H9 (cell line): ENCODE data around the gene CDH13. TPM values are rescaled to one million over a fixed set of nuclear protein-coding genes. Genes with fewer than 3 reads are reported as not detected.

ENCODE experiments used
- DNase-seq: peaks from one replicate; pipeline ENCODE4 v3.0.0-alpha.2; 2017
- H2AFZ ChIP-seq: one replicate; pipeline ENCODE4 v1.6.1; 2013; ENCODE audit warnings: mild to moderate bottlenecking, low read length, control low read depth, moderate library complexity
- H2AK5ac ChIP-seq: 2 replicates; pipeline ENCODE4 v1.6.1; 2013; ENCODE audit warnings: low read length, control low read depth, mixed read lengths; ENCODE audit not compliant: insufficient read length
- H2BK120ac ChIP-seq: one replicate; pipeline ENCODE4 v1.6.1; 2013; ENCODE audit warnings: low read depth, mild to moderate bottlenecking, low read length, control low read depth, inconsistent platforms; ENCODE audit not compliant: poor library complexity, severe bottlenecking
- H2BK12ac ChIP-seq: 2 replicates; pipeline ENCODE4 v1.6.1; 2013; ENCODE audit warnings: low read length, control low read depth, mixed read lengths, low read depth; ENCODE audit not compliant: insufficient read length
- H2BK15ac ChIP-seq: 2 replicates; pipeline ENCODE4 v1.6.1; 2013; ENCODE audit warnings: low read depth, low read length, control low read depth
- H2BK20ac ChIP-seq: one replicate; pipeline ENCODE4 v1.6.1; 2013; ENCODE audit warnings: low read depth, mild to moderate bottlenecking, low read length, control low read depth, inconsistent platforms; ENCODE audit not compliant: poor library complexity, severe bottlenecking
- H2BK5ac ChIP-seq: 2 replicates; pipeline ENCODE4 v1.6.1; 2013; ENCODE audit warnings: low read length, control low read depth, mixed read lengths; ENCODE audit not compliant: insufficient read length
- H3K14ac ChIP-seq: 2 replicates; pipeline ENCODE4 v1.6.1; 2013; ENCODE audit warnings: low read length, control low read depth; ENCODE audit not compliant: insufficient read depth
- H3K18ac ChIP-seq: 2 replicates; pipeline ENCODE4 v1.6.1; 2013; ENCODE audit warnings: low read depth, mild to moderate bottlenecking, mixed read lengths, low read length, control low read depth; ENCODE audit not compliant: insufficient read length
- H3K23ac ChIP-seq: 2 replicates; pipeline ENCODE4 v1.6.1; 2013; ENCODE audit warnings: low read length, control low read depth, mixed read lengths, low read depth; ENCODE audit not compliant: insufficient read length
- H3K23me2 ChIP-seq: 2 replicates; pipeline ENCODE4 v1.6.1; 2013; ENCODE audit warnings: low read depth, mild to moderate bottlenecking, mixed read lengths, low read length, control low read depth; ENCODE audit not compliant: insufficient read length, poor library complexity, severe bottlenecking
- H3K27ac ChIP-seq: 2 replicates; pipeline ENCODE4 v1.5.1; 2013; ENCODE audit warnings: low read length, control low read depth, mixed read lengths, low read depth; ENCODE audit not compliant: insufficient read length
- H3K27me3 ChIP-seq: 2 replicates; pipeline ENCODE4 v1.6.1; 2013; ENCODE audit warnings: low read length, control low read depth, inconsistent platforms; ENCODE audit not compliant: insufficient read depth
- H3K4ac ChIP-seq: 2 replicates; pipeline ENCODE4 v1.6.1; 2013; ENCODE audit warnings: low read depth, mild to moderate bottlenecking, control low read depth, inconsistent platforms, low read length, moderate library complexity
- H3K4me1 ChIP-seq: 2 replicates; pipeline ENCODE4 v1.6.1; 2013; ENCODE audit warnings: low read length, control low read depth, inconsistent platforms; ENCODE audit not compliant: insufficient read depth
- H3K4me2 ChIP-seq: 2 replicates; pipeline ENCODE4 v1.6.1; 2013; ENCODE audit warnings: low read length, control low read depth, mixed read lengths; ENCODE audit not compliant: insufficient read length, insufficient read depth
- H3K56ac ChIP-seq: 2 replicates; pipeline ENCODE4 v1.6.1; 2013; ENCODE audit warnings: low read depth, mild to moderate bottlenecking, mixed read lengths, low read length, control low read depth; ENCODE audit not compliant: insufficient read length
- H3K79me1 ChIP-seq: 2 replicates; pipeline ENCODE4 v1.6.1; 2013; ENCODE audit warnings: low read depth, mild to moderate bottlenecking, moderate library complexity, low read length, control low read depth, inconsistent platforms; ENCODE audit not compliant: insufficient read depth, poor library complexity, severe bottlenecking
- H3K79me2 ChIP-seq: 2 replicates; pipeline ENCODE4 v1.6.1; 2013; ENCODE audit warnings: low read length, control low read depth, inconsistent platforms; ENCODE audit not compliant: insufficient read depth
- H3K9ac ChIP-seq: 2 replicates; pipeline ENCODE4 v1.6.1; 2013; ENCODE audit warnings: low read length, control low read depth, mixed read lengths; ENCODE audit not compliant: insufficient read length; ENCODE audit errors: extremely low read depth
- H3K9me3 ChIP-seq: one replicate; pipeline ENCODE4 v1.6.1; 2013; ENCODE audit warnings: low read depth, low read length, inconsistent platforms; ENCODE audit not compliant: control insufficient read depth
- H3T11ph ChIP-seq: one replicate; pipeline ENCODE4 v1.6.1; 2013; ENCODE audit warnings: mild to moderate bottlenecking, low read length, control low read depth, inconsistent platforms
- H4K20me1 ChIP-seq: one replicate; pipeline ENCODE4 v1.6.1; 2013; ENCODE audit not compliant: control insufficient read depth, insufficient read length, insufficient read depth
- H4K5ac ChIP-seq: 2 replicates; pipeline ENCODE4 v1.6.1; 2013; ENCODE audit warnings: low read depth, mild to moderate bottlenecking, mixed read lengths, low read length, control low read depth; ENCODE audit not compliant: insufficient read length
- H4K8ac ChIP-seq: replicated peaks from 2 replicates; pipeline ENCODE4 v1.6.1; 2013; ENCODE audit warnings: low read length, control low read depth, mixed read lengths, low read depth; ENCODE audit not compliant: insufficient read length
- H4K91ac ChIP-seq: 2 replicates; pipeline ENCODE4 v1.6.1; 2013; ENCODE audit warnings: low read depth, mild to moderate bottlenecking, moderate library complexity, mixed read lengths, low read length, control low read depth; ENCODE audit not compliant: insufficient read length
- H3K27ac Mint-ChIP-seq, 3 experiments: 2 replicates in 2 of 3; 3 replicates in 1 of 3; pipeline ENCODE4 v1.8.0; 2020 to 2021; ENCODE audit warnings: mixed read lengths in 3 of 3, mild to moderate bottlenecking in 1 of 3, moderate library complexity in 1 of 3
- H3K27me3 Mint-ChIP-seq: 2 replicates; pipeline ENCODE4 v1.8.0; 2021; ENCODE audit warnings: low read depth, mild to moderate bottlenecking, moderate library complexity, mixed read lengths
- H3K36me3 Mint-ChIP-seq, 3 experiments: 2 replicates in 2 of 3; 3 replicates in 1 of 3; pipeline ENCODE4 v1.8.0; 2020 to 2021; ENCODE audit warnings: low read depth in 3 of 3, mixed read lengths in 3 of 3; ENCODE audit not compliant: insufficient read depth in 1 of 3
- H3K4me1 Mint-ChIP-seq, 2 experiments: 2 replicates each; pipeline ENCODE4 v1.8.0; 2020; ENCODE audit warnings: mixed read lengths in 2 of 2
- H3K4me3 Mint-ChIP-seq, 2 experiments: 2 replicates in 1 of 2; 3 replicates in 1 of 2; pipeline ENCODE4 v1.8.0; 2020 to 2021; ENCODE audit warnings: mild to moderate bottlenecking in 2 of 2, mixed read lengths in 2 of 2, moderate library complexity in 1 of 2
- H3K9me3 Mint-ChIP-seq, 2 experiments: 2 replicates in 1 of 2; 3 replicates in 1 of 2; pipeline ENCODE4 v1.8.0; 2020; ENCODE audit warnings: mild to moderate bottlenecking in 2 of 2, mixed read lengths in 2 of 2, moderate library complexity in 1 of 2
- WGBS: extraction: QIAGEN DNeasy Blood & Tissue Kit; methylation state at CpG from one replicate; pipeline ENCODE4 v1.1.7; 2013; ENCODE audit warnings: missing lambda C conversion rate, low lambda C conversion rate, mixed read lengths; ENCODE audit not compliant: insufficient read length; ENCODE audit errors: extremely low coverage; 5-methylcytosine and 5-hydroxymethylcytosine counted together
- total RNA-seq: library from RNA; stranded (reverse); gene quantifications from 2 replicates; pipeline ENCODE4 v1.2.1, GENCODE V29; 2021
- TF ChIP-seq, protein P1 (sequence below): fragments of 200-600 bp; sonication (generic); conservative IDR thresholded peaks from 3 replicates; pipeline ENCODE4 v1.8.0; 2021; ENCODE audit warnings: antibody characterized with exemption, mild to moderate bottlenecking

CDH13 gene
- total RNA-seq, 1 experiment from 2014 or later, result 1.5 TPM

DNA sequence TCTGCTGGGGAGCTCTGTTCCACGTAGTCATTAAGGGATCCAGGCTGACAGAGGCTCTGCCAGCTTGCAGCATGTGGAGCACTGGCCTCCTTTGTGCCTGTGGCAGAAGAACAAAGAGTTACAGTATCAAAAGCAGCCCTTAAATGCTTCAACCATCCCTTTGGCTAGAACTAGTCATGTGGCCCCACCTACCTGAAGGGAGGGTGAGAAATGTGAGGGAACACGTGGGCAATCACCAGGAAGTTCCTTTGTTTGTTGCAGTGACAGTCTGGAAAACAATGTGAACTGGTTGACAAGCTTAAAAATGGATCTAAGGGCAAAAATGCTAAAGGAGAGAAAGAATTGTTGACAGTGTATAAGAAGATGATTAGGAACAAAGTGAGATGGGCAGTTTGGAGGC lies 890.6 kb downstream of the CDH13 start:
- Histone ChIP-seq H3K4me1 (no peaks in the 10 kb centered on the region), H3K9me3 (peaks cover 6% of the 10 kb centered on the region), H3K56ac (no peak overlapping the region), H3K9ac (no peak overlapping the region), H3K4ac (no peak overlapping the region), H3K14ac (no peak overlapping the region), H3K79me2 (no peaks in the 10 kb centered on the region), H2BK5ac (no peak overlapping the region), H4K8ac (no peak overlapping the region), H4K5ac (no peak overlapping the region), H3K4me2 (no peak overlapping the region), H3K23ac (no peak overlapping the region), H3K79me1 (no peaks in the 10 kb centered on the region), H3K27ac (no peak overlapping the region), H3K27me3 (no peaks in the 10 kb centered on the region), H2AK5ac (no peak overlapping the region), H3T11ph (no peak overlapping the region), H3K18ac (no peak overlapping the region), H3K23me2 (no peaks in the 10 kb centered on the region), H2BK20ac (no peak overlapping the region), H2AFZ (no peak overlapping the region), H2BK15ac (no peak overlapping the region), H4K20me1 (no peaks in the 10 kb centered on the region), H2BK12ac (no peak overlapping the region), H4K91ac (no peak overlapping the region), H2BK120ac (no peak overlapping the region)
- Mint-ChIP-seq H3K27ac (no peak overlapping the region), H3K9me3 (peaks cover 9 to 19% of the 10 kb centered on the region in 2 experiments), H3K36me3 (peaks cover 2 to 10% (median 3%) of the 10 kb centered on the region in 3 experiments; a peak in 4 of 7 replicates), H3K4me1 (0 out of 4 replicates have a peak, but pooled peaks cover 0 to 2% of the 10 kb centered on the region in 2 experiments), H3K4me3 (no peak overlapping the region), H3K27me3 (peaks cover 5% of the 10 kb centered on the region; the same call in 1 of the 2 replicates)
- TF ChIP-seq, protein P1, sequence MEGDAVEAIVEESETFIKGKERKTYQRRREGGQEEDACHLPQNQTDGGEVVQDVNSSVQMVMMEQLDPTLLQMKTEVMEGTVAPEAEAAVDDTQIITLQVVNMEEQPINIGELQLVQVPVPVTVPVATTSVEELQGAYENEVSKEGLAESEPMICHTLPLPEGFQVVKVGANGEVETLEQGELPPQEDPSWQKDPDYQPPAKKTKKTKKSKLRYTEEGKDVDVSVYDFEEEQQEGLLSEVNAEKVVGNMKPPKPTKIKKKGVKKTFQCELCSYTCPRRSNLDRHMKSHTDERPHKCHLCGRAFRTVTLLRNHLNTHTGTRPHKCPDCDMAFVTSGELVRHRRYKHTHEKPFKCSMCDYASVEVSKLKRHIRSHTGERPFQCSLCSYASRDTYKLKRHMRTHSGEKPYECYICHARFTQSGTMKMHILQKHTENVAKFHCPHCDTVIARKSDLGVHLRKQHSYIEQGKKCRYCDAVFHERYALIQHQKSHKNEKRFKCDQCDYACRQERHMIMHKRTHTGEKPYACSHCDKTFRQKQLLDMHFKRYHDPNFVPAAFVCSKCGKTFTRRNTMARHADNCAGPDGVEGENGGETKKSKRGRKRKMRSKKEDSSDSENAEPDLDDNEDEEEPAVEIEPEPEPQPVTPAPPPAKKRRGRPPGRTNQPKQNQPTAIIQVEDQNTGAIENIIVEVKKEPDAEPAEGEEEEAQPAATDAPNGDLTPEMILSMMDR, result no peak
- DNase-seq, result no peak
- no CpG with 5 or more reads among the region's 2 CpGs for WGBS
